Measurements from ENCODE around the gene LSAMP. TPM values are rescaled to one million over a fixed set of nuclear protein-coding genes. Genes with fewer than 3 reads are reported as not detected.
"Not testable (repeated sequence)": the region's sequence is repeated elsewhere in the genome, so short reads cannot be mapped to it uniquely, and the experiment has no call there.

Gene LSAMP
- total RNA-seq, 1 donor from 2014 or later = 5.0 TPM

DNA sequence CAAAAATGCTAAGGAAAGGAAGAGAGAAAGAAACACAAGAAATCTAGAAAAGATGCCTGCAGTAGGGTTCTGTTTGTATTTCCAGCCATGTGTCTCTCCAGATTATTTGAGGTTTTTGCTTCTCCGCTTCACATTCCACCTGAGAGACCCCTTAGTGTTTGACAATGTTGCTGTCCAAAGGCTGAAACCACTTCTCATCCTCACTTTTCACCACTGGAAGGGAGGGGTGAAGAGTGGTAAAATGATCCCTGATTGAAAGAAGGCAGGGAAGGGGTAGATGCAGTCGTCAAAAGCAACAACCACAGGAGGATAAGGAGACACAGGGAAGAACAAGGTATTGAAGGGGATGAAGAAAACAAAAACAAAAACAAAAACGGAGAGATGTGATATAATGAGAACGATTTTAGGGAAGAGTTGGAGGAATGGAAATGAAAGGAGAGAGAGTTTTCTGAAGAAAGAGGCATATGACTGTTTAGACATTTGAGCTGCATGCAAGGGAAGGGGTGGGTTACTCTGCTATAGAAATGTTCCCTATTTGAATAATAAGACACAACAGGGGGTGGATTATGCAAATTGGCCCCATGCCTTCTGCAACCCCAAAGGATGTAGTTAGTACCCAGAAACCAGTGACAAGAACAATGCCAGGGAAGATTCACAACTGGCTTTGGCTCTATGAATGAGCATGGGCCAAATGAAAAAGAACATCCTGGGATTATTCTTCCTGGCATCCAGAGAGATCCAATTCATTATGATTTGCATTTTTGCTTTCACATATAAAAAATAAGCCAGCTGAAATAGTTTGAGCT lies 586.1 kb downstream of the LSAMP start:
- no peak for DNase-seq (ENCODE audit: missing footprints)
- intact Hi-C loops (cut with DNase I) = no loop called here
- no peak for ATAC-seq

DNA sequence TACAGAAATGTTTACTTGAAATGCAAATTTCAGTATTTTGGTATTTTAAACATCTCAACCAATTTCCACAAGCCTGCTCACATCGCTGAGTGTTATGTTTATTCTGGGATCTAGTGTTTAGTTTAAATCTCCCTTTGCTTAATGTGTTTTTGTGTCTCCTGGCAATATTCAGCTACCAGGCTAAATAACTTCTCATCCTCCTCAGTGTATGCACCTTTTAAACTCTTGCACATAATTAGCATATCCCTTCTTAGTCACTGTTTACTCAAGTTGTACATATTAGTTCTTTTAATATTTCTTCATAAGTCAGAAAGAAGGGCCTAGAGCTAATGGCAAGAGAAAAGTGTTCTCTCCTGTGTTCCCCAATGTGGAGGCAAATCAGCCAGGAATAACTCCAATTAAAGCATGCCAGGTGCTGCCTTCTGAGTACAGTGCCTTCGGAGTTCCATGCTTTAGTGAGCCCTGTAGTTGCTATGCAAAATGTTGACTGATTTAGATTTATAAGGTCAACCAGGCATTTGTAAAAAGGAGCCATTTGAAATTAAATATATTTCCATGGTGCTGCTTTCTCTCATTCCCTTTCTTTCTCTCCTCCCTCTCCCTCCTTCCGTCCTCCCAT lies 587.7 kb downstream of the LSAMP start:
- ATAC-seq (no peak), DNase-seq (ENCODE audit: missing footprints) (no peak)
- intact Hi-C loops (cut with DNase I) = no loop called here

DNA sequence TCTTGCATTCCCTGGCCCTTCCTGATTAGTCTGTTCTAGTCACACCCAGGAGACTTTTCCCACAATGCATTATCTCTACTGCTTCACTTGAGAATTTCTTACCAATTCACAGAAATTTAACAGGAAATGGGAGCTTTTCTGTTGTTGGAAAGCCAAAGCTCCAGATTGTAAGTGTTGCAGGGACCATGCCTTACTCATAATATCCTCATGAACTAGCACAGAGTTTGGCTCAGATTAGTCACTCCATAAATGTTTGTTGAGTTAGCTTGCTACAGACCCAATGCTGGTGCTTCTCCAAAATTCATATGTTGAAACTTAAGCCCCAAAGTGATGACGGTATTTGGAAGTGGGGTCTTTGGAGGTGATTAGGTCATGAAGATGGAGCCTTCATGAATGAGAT lies 589.4 kb downstream of the LSAMP start:
- DNase-seq (ENCODE audit: missing footprints) = no peak
- no peak for ATAC-seq
- intact Hi-C loops (cut with DNase I) = no loop called here

DNA sequence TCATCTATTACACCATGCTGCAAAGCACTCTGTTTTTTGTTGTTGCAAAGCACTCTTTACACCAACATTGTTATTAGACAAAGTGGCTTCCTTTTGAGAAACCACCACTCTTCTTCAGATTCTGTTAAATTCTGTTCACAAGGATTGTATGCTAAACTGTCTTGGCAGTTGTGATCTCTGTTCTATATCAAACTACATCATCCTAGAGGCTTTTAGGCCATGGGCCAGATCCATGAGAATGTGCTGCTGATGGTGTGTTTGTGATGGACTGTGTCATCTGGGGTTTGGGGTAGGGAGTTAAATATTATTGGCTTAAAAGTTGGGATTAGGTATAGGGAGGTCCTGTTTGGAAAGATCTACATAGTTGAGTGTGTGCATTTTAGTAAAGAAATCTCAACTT lies 592.2 kb downstream of the LSAMP start:
- ATAC-seq (no peak), DNase-seq (ENCODE audit: missing footprints) (no peak)
- intact Hi-C loops (cut with DNase I) = no loop called here

DNA sequence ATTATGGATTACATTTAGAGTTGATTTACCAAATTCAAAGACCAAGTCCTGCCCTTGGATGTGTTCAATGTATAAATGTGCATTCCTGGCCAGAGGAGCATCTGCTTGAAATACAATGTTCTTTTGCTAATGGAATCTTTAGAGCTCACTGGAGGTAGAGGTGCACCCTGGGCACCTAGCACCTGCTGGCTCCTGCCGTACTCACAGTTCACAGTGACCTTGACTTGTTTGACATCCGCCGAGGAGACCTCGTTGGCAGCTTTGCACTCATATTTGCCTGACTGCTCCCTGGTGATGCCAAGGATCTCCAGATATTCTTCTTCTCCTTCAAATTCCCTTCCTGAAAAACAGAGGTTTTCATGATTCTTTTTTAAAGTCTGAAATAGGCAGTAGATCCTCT lies 593.0 kb downstream of the LSAMP start:
- intact Hi-C loops (cut with DNase I) = no loop called here

DNA sequence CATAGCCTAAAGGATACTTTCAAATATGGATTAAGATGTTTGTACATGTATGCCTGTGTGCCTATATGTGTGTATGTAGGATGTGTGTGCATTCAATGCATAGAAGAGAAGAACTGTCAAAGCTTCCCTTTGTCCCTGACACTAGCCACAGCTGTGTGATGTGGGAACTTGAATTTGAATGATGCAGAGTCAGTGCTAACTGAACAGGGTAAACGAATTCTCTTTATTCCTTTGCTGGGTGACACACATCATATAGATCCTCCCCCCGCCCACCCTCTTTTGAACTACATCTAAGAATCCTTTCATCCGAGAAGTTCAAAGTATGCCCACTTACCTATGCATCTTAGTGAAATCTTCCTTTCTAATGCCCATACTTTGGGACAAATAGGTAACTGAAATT lies 593.7 kb downstream of the LSAMP start:
- ATAC-seq (no peak), DNase-seq (ENCODE audit: missing footprints) (no peak)
- intact Hi-C loops (cut with DNase I) = no loop called here

More for the DNA sequence above, 593.0 kb downstream of the LSAMP start:
- ATAC-seq (no peak), DNase-seq (ENCODE audit: missing footprints) (no peak)

DNA sequence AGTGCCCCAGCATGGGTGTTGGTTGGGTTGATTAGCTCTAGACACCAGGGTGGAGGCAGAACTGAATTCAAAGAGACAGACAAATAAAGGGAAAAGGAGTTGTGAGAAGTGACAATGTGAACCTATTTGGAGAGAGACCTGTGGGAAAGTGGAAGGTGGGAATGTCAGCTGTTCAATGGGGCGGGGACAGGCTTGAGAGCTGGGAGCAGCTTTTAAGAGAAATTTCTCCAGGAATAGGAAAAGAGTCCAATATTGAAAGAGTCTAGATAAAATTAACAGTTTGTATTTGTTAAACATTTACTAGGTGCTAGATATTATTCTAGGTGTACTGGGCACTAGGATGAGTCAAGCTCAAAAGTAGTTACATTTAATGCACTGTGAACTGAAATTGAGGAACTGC lies 596.6 kb downstream of the LSAMP start:
- no peak for ATAC-seq
- intact Hi-C loops (cut with DNase I) = no loop called here

DNA sequence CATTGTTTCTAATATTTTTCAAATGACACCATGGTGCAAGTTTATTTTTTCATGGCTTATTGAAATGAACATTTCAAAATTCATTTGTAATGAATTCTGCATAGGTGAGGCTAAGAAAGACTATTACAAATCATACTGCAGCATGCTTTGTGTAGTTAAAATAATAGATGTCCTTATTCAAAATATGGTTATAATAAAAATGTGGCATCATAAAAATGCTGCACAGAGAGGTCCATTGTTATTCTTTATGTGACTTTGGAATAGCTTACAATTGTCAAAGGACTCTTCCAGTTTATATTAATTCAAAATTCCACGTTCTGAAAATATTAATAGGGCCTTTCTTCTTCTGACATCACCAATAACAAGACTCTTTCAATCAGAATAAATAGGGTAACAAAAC lies 599.3 kb downstream of the LSAMP start:
- no peak for DNase-seq (ENCODE audit: missing footprints)
- intact Hi-C loops (cut with DNase I) = no loop called here
- no peak for ATAC-seq

More for the DNA sequence above, 596.6 kb downstream of the LSAMP start:
- DNase-seq (ENCODE audit: missing footprints) = no peak

DNA sequence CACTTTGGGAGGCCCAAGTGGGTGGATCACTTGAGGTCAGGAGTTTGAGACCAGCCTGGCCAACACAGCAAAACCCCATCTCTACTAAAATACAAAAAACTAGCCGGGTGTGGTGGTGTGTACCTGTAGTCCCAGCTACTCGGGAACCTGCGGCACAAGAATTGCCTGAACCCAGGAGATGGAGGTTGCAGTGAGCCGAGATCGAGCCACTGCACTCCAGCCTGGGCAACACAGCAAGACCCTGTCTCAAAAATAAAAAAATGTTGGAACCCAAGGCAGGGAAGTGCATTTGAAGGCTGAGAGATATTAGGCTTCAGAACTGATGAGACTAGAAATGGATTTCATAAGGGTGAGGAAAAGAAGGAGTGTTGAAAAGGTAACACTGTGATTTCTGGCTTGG lies 600.6 kb downstream of the LSAMP start:
- ATAC-seq; intact Hi-C loops (cut with DNase I); DNase-seq (ENCODE audit: missing footprints): not testable (repeated sequence)

DNA sequence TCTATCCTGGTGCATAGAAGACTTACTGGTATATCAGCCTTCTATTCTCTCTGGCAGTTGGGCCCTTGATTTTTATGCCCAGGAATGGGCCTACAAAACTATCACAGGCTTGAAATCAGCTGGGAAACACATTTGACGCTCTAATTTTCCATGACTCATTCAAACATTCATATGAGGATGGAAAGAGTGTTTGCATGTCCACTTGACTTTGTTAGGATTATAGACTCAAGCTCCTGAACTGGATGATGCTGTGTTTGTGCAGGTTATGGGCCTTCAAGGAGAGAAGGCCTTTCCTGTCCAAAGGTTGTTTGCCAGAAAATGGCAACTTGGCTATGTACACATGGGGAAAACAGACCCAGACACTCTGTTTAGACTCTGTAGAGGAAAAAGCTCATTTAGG lies 602.1 kb downstream of the LSAMP start:
- no peak for ATAC-seq
- intact Hi-C loops (cut with DNase I) = no loop called here
- DNase-seq (ENCODE audit: missing footprints) = no peak

DNA sequence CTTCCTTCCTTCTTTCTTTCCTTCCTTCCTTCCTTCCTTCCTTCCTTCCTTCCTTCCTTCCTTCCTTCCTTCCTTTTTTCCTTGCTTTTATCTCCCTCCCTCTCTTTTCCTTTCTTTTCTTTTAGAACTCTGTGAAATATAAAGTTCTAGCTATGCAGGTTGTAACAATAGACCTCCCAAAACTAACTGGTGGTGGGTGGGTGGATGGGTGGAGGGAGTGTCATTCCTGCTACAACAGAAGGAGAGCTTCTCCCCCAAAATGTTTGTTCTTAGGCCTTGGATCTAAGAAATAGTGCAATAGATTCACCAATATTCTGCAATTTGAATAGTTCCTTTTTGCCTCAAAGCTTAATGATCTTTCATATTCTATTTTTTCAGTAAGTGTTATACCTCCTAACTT lies 606.0 kb downstream of the LSAMP start:
- DNase-seq (ENCODE audit: missing footprints) (no peak), ATAC-seq (no peak)
- intact Hi-C loops (cut with DNase I) = no loop called here

DNA sequence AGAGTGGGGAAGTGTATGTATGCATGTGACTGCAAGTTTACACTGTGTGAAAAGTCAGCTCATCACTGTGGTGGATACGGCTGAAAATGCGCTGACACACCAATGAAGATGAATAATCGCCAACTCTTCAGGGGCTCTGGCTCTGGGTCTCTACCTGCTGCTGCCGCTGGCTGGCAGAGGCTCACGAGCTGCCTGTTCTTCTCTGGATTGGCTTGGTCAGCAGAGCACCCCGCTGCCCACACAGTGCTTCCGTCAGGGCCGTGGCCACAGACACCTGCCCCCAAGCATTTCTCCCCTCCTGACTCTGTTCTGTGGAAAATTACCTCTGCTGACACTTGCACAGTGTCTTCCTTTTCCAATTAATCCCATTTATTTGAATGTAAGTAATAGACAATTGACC lies 606.5 kb downstream of the LSAMP start:
- DNase-seq (ENCODE audit: missing footprints) (no peak), ATAC-seq (no peak)
- intact Hi-C loops (cut with DNase I) = no loop called here

DNA sequence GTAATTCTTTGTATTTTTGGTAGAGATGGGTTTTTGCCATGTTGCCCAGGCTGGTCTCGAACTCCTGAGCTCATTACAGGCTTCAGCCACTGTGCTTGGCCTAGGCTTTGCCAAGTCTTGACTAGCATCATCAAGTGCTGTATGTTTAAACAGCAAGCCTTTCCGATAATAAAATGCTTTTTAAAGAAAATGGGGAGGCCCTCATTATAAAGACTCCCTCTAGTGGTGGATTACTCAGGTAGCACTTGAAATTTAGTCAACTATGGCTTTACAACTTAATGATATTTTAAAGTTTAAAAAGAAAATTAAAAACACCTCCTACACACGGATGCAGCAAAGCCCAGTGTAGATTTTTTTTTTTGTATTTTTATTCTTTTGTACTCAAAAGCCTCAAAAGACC lies 608.3 kb downstream of the LSAMP start:
- DNase-seq (ENCODE audit: missing footprints) = no peak
- no peak for ATAC-seq
- intact Hi-C loops (cut with DNase I) = no loop called here

DNA sequence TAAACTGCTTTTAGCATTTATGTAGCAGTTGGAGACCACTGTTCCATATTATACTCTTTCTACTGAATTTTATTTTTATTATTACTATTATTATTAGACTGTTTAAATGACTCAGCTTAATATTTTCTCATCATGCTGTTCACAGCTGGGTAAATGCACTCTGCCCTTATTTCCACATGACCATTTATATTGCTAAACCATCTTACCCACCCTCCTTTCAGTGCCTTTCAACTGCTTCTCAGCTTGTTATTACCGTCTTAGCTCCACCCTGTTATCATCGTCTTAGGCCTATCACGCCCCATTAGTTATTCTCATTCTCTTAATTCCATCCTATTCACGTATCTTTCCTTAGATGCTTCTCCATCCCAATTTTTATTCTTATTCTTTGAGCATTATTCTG lies 609.3 kb downstream of the LSAMP start:
- ATAC-seq (no peak), DNase-seq (ENCODE audit: missing footprints) (no peak)
- intact Hi-C loops (cut with DNase I) = no loop called here

DNA sequence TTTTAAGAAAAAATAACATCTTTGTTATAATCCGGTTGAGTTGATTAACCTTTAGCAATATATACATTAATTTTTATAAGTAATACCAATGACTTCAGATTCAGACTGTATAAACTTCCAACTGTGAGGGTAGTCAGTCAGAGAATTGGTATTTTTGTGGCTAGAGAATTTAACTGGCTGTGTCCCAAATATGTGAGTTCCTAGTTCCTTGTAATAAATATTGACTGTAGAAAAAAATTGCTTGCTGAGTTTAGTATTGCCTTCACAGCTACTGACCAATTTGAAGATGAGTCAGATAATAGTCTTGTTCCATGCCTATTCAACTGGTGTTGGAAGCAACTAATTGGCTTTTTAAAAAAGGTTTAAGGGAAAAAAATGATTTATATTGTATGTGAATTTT lies 611.2 kb downstream of the LSAMP start:
- DNase-seq (ENCODE audit: missing footprints) (no peak), ATAC-seq (no peak)
- intact Hi-C loops (cut with DNase I) = no loop called here

DNA sequence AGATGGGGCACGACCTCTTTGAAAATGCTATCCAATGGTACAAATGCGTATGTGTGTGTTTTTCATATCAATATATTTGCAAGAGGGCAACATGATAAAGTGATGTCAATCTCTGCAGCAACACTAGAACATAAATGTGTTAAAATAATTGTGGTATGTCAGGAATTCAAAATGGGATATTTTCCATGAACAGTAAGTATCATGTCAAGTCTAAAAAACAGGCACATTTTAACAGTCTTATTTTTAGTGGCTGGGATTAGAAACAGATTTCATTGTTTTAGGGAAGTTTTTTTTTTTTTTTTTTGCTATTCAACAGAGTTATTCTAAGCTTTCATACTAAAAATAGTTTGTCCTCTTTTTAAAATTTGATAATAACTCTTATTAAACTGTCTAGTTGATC lies 612.2 kb downstream of the LSAMP start:
- no peak for ATAC-seq
- intact Hi-C loops (cut with DNase I) = no loop called here

DNA sequence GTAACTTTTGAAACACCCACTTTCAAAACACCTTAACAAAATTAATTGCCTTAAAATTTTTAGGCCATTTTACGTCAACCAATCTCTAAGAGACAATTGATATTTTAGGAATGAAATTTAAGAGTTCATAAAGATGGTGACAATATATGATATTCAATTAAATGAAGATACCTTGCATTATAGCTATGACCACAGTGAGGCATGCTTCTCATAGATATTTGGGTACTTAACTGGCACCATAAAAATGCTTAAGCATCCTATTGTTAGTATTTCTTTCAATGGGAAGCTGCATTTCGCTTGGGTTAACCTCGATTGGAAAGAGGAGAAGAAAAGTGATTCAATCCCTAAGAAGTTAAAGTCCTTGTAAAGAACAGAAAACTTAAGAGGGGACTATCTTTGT lies 613.0 kb downstream of the LSAMP start:
- ATAC-seq = no peak
- no peak for DNase-seq (ENCODE audit: missing footprints)
- intact Hi-C loops (cut with DNase I) = no loop called here

More for the DNA sequence above, 612.2 kb downstream of the LSAMP start:
- DNase-seq (ENCODE audit: missing footprints) = no peak

DNA sequence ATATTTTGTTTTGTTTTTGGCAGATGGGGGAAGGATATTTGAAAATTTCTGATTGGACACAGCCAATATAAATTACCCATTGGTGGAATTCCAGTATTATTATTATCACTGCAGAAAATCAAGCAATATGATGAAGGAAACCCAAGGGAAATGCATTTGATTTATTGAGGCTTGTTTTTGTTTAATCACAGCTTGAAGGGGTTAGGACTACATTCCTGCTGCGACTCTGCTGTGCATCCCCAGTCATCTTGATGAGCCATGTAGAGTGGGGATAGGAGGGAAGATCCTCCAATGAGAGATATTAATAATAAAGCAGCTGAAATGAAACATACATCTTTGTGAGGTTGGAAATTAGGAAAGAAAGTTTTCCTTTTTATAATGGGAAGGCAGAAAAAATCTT lies 613.4 kb downstream of the LSAMP start:
- intact Hi-C loops (cut with DNase I) = no loop called here
- DNase-seq (ENCODE audit: missing footprints) (no peak), ATAC-seq (no peak)

DNA sequence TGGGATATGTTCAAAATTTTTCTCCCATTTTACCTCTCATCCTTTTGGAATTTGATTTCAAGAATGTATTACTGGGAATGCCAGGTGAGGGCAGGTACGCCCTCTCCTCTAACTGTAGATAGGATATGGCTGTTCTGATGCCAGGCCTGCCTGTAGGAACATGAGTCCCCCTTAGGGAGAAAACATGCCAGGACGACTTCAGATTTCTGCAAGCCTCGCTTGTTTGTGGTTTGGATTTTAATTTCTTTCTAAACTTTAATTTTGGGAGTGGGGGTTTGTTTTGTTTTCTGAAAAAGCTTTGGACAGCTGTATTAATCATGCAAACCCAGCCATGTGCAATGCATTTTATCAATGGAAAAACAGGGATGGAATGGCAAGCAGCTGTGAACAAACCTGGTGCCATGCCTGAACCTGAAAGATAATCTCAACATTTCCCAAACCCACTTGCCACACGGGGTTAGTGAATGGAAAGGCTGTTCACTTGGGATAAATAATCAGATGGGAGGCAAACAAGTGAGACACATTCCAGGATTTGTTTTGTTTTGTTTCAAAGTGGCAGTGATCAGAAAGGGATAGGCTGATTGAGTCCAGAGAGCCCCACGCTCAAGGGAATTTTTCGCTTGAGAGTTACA lies 614.4 kb downstream of the LSAMP start:
- DNase-seq (ENCODE audit: missing footprints) (no peak), ATAC-seq (no peak)
- intact Hi-C loops (cut with DNase I) = no loop called here

DNA sequence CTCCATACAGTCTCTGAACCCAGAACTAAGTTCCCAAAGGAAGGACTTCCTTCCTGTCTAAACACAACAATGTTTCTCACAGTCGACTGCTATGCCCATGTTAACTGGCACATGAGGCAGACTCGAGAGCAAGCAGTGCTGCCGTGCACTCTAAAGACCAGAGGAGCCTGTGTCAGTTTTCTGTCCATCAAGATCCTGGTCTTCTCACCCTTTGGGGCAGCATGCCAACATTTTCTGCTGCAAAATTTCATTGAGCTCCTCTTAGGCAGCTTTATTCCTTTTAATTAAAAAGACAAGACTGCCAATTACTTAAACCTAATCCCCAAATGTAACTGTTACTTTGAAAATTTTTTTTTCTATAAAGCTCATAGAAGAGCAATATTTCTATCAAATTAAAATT lies 616.9 kb downstream of the LSAMP start:
- intact Hi-C loops (cut with DNase I) = no loop called here
- DNase-seq (ENCODE audit: missing footprints) (no peak), ATAC-seq (no peak)

Data from Right ventricle myocardium inferior (tissue), 1 donor.